Bronchial epithelial cell (primary cell): ENCODE results near the gene TMEM72. TPM values are rescaled to one million over a fixed set of nuclear protein-coding genes. Genes with fewer than 3 reads are reported as not detected.
A peak's percentile ranks its signal among the peaks of the same experiment; 100 is the strongest.
"Not testable (repeated sequence)": the region's sequence is repeated elsewhere in the genome, so short reads cannot be mapped to it uniquely, and the experiment has no call there.

ENCODE experiments used
- DNase-seq: peaks from one replicate; pipeline ENCODE4 v3.0.0-alpha.2; 2010; ENCODE audit warnings: low read depth
- FAIRE-seq: peaks from 2 replicates; lab custom pipeline; 2011; peaks lifted over from hg19 to GRCh38; lab: Jason Lieb, UNC
- H3K27me3 ChIP-seq: 2 replicates; pipeline ENCODE4 v1.5.1; 2011; ENCODE audit warnings: low read length; ENCODE audit not compliant: control insufficient read depth, insufficient read depth
- H3K36me3 ChIP-seq: 2 replicates; pipeline ENCODE4 v1.5.1; 2011; ENCODE audit warnings: low read length; ENCODE audit not compliant: control insufficient read depth, insufficient read depth
- H3K4me3 ChIP-seq: 2 replicates; pipeline ENCODE4 v1.5.1; 2011; ENCODE audit warnings: mild to moderate bottlenecking, low read depth, low read length, control low read depth
- CTCF ChIP-seq: IDR thresholded peaks from 2 replicates; pipeline ENCODE4 v1.5.1; 2011; ENCODE audit warnings: mild to moderate bottlenecking, moderate library complexity, low read length, control low read depth, inconsistent platforms; ENCODE audit not compliant: insufficient read depth, severe bottlenecking
- total RNA-seq: library from RNA; depleted of rRNA; stranded (reverse); fragments of >200 nt; gene quantifications from 2 replicates; pipeline ENCODE4 v1.2.1, GENCODE V29; 2014

Gene TMEM72
- total RNA-seq, 1 donor from 2014 or later: not detected

- DNase-seq (peak; percentile 45), FAIRE-seq (no peak)
- peaks cover 3% of the 10 kb centered on the region for H3K27me3 ChIP-seq
- peak overlapping the region; percentile 37 for H3K4me3 ChIP-seq
- peak; percentile 97 for TF ChIP-seq CTCF
- no peaks in the 10 kb centered on the region for H3K36me3 ChIP-seq
Observed at GRCh38 chr10:44864637-44865288, 46.4 kb upstream of the TMEM72 start.

- H3K27me3 ChIP-seq: peaks cover 3% of the 10 kb centered on the region
- no peak for TF ChIP-seq CTCF
- H3K4me3 ChIP-seq: no peak overlapping the region
- FAIRE-seq (no peak), DNase-seq (no peak)
- no peaks in the 10 kb centered on the region for H3K36me3 ChIP-seq
Observed at GRCh38 chr10:44865289-44865671, 45.9 kb upstream of the TMEM72 start.

GRCh38 chr10:44866367-44866766 is 44.8 kb upstream of the TMEM72 start:
- H3K27me3 ChIP-seq, DNase-seq, H3K4me3 ChIP-seq, FAIRE-seq, H3K36me3 ChIP-seq: not testable (repeated sequence)

- no peak for DNase-seq
- Histone ChIP-seq H3K4me3 (no peak overlapping the region), H3K36me3 (no peaks in the 10 kb centered on the region), H3K27me3 (peaks cover 3% of the 10 kb centered on the region)
- FAIRE-seq: no peak
- no peak for TF ChIP-seq CTCF
Observed at GRCh38 chr10:44870031-44870430, 41.1 kb upstream of the TMEM72 start.

GRCh38 chr10:44873160-44873559 is 38.0 kb upstream of the TMEM72 start:
- no peak for DNase-seq
- H3K4me3 ChIP-seq: no peak overlapping the region
- no peaks in the 10 kb centered on the region for H3K27me3 ChIP-seq
- no peak for TF ChIP-seq CTCF
- FAIRE-seq: no peak
- H3K36me3 ChIP-seq: no peaks in the 10 kb centered on the region

GRCh38 chr10:44874166-44874565 is 37.0 kb upstream of the TMEM72 start:
- no peaks in the 10 kb centered on the region for H3K27me3 ChIP-seq
- TF ChIP-seq CTCF: no peak
- no peak for FAIRE-seq
- H3K4me3 ChIP-seq: no peak overlapping the region
- no peaks in the 10 kb centered on the region for H3K36me3 ChIP-seq
- DNase-seq: no peak
